Measurements from ENCODE around the gene SDR9C7.

SDR9C7 gene

GRCh38 chr12:56874821-56875220, 59.4 kb downstream of the SDR9C7 start:
- no peak for DNase-seq (ENCODE audit: low spot score)

DNA sequence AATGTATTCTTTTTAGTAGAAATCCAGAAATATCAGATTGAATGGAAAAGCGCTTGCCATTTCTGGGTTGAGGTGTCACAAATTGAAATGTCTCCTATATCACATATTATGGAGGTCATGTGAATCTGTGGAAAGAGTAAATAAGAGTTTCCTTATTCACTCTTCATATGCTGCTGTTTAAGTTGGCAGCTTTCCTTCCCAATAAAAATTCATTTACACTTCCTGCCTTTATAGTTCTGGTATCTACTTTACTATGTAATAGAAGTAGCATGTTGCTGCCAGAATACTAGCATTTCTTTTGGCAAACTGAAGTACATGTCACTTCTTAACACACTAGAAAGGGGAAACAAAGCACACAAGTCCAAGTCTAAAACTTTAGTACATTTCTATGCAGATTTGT, 60.8 kb downstream of the SDR9C7 start:
- DNase-seq (ENCODE audit: low spot score), result no peak

All from putamen (tissue), 1 donor.